Occipital lobe (tissue), 3 donors: ENCODE measurements around the gene TIPIN. TPM values are rescaled to one million over a fixed set of nuclear protein-coding genes. Genes with fewer than 3 reads are reported as not detected.

Source experiments
- DNase-seq: peaks from one replicate; lab custom pipeline; 2025; lab: John Stamatoyannopoulos, UW
- small RNA-seq: library from RNA; depleted of rRNA; stranded (forward); fragments of <200 nt; gene quantifications from one replicate; pipeline ENCODE3, GENCODE V24; 2014
- total RNA-seq: library from RNA; depleted of rRNA; stranded (reverse); fragments of >200 nt; gene quantifications from one replicate; pipeline ENCODE4 v1.2.3, GENCODE V29; 2014

The TIPIN gene
- total RNA-seq, 1 donor from 2014 or later = 19.8 TPM

DNA sequence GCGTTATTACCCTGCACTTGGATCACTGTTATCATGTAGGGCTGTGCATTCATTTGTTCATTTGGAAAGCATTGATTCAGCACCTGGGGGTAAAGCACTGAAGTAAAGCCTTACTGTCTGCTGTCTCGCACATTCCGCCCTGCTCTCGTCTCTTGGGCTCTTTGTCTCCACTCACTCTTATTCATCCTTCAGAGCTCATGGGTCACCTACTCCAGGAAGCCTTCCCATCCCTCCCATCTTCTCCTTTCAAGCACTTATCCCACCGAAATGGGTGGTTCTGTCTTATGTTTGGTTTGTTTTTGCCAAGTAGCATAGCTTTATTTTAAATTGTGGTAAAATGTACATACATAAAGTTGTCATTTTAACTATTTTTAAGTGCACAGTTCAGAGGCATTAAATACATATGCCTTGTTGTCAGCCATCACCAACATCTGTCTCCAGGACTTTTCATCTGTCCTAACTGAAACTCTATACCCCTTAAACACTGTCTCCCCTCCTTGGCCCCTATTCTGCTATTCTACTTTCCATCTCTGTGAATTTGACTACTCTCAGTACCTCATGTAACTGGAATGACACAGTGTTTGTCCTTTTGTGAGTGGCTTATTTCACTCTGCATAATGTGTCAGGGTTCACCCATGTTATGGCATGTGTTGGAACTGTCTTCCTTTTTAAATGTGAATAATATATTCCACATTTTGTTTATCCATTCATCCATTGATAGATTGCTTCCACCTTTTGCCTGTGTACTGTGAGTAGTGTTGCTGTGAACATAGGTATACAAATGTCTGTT lies 53.8 kb downstream of the TIPIN start:
- DNase-seq = no peak

DNA sequence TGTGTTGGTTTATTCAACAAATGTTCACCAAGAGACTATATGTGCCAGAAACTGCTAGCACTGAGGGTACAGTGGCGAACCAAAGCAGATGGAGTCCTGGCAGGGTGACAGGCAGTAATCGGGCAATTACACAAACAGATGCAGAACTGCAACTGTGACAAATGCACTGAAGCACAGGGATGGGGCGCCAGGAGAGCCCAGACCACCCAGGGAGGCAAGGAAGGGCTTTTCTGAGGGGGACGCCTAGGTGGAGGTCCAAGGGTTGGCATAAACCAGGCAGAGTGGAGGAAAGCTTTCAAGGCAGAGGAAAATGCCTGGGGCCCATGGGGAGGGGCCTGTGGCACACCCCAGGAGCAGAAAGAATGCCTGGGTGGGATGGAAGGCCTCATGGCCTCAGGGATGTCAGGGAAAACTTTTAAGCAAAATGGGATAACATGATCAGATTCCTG lies 57.7 kb downstream of the TIPIN start:
- DNase-seq = no peak

DNA sequence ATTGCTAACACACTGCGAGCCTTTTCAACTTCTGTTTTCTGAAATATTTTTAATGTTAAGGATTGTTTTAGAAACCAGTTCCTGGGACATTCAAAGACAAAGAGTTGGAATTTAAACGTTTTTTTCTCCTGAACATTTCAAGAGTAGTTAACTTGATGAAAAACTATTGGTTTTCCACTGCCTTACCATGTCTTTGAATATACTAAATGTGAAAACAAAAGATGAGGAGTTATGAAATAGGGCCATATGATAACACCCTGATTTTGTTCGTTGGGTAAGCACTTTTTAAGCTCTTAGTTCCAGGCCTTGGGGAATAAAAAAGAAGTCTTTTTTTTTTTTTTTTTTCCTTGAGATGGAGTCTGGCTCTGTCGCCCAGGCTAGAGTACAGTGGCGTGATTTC lies 60.3 kb downstream of the TIPIN start:
- DNase-seq = no peak

DNA sequence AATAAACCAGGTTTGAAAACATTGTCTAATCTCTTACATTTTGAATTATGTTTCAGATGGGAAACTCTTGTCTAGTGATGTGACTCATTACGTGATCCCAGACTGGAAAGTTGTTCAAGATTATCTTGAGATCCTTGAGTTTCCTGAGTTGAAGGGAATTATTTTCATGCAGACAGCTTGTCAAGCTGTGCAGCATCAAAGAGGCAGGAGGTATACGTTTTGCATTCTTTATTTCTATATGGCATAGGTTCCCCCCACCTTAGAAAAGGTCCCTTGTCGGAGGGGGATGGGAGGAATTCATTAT lies 61.6 kb downstream of the TIPIN start:
- no peak for DNase-seq

DNA sequence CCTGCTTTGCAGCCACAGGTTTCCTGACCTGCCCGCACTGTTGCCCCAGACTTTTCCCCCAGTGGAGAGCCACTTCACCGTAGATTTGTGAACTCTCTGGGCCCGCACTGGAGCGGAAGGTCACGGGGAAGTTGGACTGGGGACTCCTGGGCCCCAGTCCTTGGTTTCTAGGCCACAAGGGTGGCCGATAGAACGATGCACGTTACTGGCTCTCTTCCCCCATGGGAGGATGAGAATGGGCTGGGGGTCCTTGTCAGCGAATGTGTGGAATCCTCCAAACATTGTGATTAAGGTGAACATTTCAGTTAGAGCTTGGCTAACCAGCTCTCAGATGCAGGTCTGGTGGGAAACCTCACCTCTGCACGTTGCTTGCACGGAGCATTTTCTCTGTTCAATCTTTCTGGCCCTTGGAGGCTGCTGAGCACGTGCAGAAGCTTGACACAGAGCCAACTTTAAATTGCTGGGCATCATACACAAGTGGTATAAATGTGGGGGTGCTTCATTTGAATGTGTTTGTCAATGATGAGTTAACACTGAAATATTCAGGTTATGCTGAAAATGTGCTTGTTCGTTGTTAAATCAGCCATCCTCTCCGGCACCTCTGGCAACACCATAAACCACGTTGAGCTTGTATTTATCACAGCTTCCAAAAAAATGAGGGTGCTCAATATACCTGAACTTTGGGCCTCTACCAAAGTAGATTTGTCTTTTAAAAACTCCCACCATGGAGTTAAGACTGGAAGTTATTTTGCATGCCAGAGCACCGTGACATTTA lies 62.1 kb downstream of the TIPIN start:
- DNase-seq = no peak

DNA sequence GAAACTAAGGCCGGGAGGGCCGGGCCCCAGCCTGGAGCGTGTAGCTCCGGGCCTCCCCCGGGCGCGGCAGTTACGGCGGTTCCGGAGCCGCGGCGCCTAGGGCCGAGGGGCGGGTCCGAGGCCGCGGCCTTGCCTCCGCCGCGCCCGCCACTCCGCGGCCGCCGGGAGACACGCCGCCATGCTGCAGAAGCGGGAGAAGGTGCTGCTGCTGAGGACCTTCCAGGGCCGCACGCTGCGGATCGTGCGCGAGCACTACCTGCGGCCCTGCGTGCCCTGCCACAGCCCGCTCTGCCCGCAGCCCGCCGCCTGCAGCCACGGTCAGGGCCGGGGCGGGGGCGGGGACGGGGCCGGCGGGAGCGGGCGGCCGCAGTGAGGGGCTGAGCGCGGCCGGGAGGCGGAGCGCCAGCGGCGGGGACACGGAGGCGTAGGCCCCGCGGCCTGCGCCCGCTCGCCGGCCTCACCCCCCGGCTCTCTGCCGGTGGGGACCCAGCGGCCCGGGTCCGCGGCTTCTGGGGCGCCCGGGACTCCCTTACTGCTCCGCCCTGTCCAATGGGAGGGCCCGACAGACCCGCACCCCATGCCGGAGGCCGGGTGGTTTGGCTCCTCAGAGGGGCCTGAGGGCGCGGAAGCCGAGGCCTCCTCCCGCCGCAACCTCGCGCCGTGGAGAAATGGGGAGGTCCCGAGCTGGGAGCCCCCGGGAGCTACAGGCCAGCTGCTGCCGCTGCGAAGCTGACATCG lies 62.9 kb downstream of the TIPIN start, which contains the start of gene DIS3L:
TSS of gene DIS3L (plus strand) at position 150 of the 738 bp plus-strand sequence. CDS start at position 179, 29 bp downstream.
- DNase-seq = peak; percentile 64

DNA sequence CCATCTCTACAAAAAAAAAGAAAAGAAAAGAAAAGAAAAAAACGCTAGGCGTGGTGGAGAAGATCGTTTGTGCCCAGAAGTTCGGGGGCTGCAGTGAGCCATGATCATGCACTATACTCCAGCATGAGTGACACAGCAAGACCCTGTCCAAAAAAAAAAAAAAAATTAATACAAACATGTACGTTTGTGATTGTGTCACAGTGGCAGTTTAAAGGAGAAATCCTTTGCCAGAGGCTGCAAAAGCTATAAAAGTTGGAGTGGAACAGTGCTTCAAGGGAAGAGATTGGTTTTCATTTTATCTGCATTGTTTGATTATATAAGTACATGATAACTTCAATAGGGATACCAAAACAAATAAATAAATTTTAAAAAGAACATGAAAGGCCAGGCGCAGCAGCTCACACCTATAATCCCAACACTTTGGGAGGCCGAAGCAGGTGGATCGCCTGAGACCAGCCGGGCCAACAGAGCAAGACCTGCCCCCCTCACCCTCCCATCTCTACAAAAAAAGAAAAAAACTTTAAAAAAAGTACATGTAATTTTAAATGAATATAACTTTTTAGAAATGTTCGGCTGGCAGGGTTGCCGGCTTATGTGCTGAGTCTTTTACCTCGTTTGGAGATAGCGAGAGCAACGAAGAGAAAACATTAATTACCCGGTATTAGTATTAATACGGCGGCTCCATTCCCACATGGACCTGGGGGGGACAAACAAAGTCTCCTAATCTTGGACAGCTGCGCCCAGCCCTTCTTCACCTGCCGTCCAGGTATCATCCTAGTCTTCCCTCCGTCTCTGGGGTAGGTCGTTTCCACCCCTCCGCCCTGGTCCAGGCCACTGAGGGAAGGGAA lies 63.7 kb downstream of the TIPIN start:
- no peak for DNase-seq

DNA sequence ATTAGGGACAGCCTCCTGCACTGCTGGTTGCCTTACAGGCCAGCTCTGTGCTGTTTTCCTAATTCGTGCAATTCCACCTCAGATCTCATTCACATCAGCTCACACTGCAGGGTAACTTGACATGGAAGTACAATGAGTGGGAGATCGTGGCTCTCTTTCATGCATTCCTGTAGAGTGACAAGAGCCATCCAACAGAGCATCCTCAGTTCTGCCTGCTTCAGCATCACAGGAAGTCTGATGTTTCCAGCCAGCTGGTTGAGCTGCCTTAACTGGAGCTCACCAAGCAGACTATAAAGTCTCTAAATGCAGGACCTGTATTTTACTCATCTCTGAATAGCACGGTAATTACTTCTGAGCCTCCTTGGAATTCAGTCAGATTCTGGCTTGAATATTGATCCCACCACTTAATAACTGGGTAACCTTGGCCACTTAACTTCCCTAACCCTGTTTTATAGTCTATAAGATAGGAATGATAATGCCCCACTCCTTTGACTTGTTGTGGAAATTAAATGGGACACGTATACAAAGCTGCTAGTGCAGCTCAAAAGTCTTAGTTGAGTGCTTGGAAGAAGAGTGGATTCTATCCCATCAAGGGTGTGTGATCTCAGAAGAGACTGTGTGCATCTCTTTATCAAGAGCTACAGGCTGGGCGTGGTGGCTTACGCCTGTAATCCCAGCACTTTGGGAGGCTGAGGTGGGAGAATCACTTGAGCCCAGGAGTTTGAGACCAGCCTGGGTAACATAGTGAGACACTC lies 64.5 kb downstream of the TIPIN start:
- no peak for DNase-seq

DNA sequence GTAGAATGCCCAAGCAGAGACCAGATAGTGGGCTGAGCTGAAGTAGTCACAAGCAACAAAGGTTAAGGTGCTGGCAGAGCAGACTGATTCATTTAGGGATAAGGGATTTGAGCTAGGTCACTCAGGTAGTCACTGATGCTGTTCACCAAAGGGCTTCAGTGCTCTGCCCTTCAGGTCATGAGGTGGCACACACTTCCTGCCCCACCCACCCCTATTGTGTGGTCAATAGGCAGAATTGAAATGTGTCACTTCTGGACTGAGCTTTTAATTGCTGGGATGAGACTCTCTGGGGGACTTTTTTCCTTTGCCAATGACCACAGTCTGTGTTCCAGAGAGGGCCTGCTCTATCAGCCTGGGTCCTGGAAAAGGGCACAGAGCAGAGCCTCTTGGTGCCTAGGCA lies 66.0 kb downstream of the TIPIN start:
- DNase-seq = no peak

DNA sequence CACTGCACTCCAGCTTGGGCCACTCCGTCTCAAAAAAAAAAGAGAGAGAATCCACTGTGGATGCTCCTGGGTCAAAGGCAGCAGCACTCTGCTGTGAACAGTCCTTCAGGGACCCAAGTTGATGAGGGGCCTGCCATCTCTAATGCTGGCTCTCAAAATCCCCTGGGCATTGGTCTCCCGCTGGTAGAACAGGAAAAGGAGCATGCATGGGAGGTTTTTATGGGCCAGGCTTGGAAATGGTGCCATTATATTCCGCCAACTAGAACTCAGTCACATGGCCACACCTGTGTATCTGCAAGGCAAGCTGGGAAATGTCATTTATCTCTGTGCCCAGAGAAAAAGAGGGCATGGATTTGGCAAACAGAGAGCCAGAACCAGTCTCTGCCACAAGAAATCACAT lies 66.5 kb downstream of the TIPIN start:
- DNase-seq = no peak

DNA sequence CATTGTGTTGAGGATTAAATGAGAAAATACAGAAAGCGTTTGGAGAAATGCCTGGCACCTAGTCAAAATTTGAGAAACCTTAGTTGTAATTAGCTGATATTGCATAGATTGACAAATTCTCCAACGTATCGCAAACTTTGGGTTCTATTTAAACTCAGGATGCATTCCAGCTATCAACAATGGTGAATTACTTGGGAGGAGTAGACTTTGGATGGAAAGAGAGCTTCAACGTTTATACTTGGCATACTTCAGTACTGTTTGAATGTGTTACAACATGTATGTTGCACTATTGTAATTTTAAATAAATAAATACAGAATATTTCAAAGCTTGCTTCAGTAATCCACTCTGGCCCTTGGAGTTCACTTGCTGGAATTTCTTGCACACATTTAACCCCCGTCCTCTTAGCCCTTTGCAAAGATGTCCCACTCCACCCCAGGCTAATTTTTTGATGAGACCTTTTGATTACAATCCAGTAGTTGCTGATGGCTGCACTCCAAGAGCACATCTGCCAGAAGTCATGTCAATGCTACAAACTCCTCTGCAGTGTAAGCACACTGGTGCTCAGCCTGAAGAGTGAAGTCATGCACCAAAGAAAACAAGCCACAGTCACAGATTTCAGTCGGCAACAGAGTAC lies 67.8 kb downstream of the TIPIN start:
- DNase-seq = no peak

DNA sequence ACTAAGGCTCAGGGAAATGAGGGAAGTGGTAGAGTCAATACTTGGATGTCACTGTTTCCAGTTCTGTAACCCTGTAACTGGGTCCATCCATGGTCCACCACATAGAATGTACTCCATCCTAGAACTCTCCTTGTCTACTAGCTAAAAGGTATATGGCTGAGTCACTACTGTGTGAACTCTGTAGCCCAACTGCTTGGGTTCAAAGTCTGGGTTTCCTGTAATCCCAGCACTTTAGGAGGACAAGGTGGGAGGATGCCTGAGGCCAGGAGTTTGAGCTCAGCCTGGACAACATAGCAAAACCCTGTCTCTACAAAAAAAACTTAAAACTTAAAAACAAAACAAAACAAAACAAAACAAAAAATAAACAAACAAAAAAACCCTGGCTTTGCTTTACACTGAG lies 68.4 kb downstream of the TIPIN start:
- no peak for DNase-seq

DNA sequence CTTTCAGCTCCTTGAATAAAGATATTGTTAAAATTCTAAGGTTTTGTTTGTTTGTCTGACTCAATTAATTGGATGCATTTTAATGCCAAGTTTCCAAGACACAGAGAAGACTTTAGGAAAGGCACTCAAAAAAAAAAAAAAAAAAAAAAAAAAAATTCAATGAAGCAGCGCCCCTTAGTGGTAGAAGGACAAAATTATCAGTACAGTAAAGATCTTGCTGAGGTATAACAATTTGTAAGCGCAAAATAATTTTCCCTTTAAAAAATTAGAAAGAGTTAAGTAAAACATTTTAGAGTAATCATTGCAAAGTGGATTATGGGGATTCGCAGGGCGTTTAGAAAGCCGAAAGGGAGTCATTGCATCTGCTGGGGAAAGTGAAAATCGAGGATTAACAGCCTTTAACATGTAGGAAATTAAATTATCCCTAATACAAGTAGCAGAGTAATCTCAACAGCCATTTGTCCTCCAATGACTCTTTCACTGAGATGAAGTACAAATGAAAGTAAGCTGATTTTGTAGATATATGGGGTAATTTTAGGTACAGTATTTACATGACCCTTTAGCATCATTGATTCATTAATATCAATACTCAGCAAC lies 68.9 kb downstream of the TIPIN start:
- DNase-seq = no peak

Small RNAs within 50 kb of the gene (small RNA-seq; reads per million reads assigned to genes)
- gene RF00019 (not detected), gene SCARNA14 (3.8 reads per million, percentile 88 among the genes with 10 or more reads in this experiment)

Other genes with a start within 250 kb of the TIPIN start
- gene MEGF11, start 102.9 kb downstream of the TIPIN start, total RNA-seq = 0.78 TPM
- gene DIS3L, start 63.1 kb downstream of the TIPIN start, total RNA-seq = 32.1 TPM
- 26.4 TPM for gene MAP2K1, start 30.2 kb upstream of the TIPIN start, total RNA-seq
- 10.1 TPM for gene SNAPC5, start 141.1 kb upstream of the TIPIN start, total RNA-seq
- 2,913 TPM for gene RPL4, start 148.2 kb upstream of the TIPIN start, total RNA-seq
- 43.0 TPM for gene ZWILCH, start 148.6 kb upstream of the TIPIN start, total RNA-seq
- gene LCTL, start 209.3 kb upstream of the TIPIN start, total RNA-seq = 0.16 TPM